A549 (cell line): ENCODE measurements around the gene HNF1A.

Experiments
- CEBPB ChIP-seq, 2 experiments: fragments of >200 bp in 1 of 2; sonication (Bioruptor Twin) in 1 of 2; formaldehyde crosslinking in 1 of 2; IDR thresholded peaks; 2 replicates each; pipeline ENCODE4 v1.6.1; 2012 to 2016
- CHD4 ChIP-seq: fragments of 200-600 bp; sonication (generic); IDR thresholded peaks from 2 replicates; pipeline ENCODE4 v1.6.1; 2016; ENCODE audit warnings: antibody characterized with exemption, mild to moderate bottlenecking, borderline replicate concordance
- POLR2A ChIP-seq: IDR thresholded peaks from 2 replicates; pipeline ENCODE4 v1.6.1; 2012; ENCODE audit warnings: mild to moderate bottlenecking, low read length

DNA sequence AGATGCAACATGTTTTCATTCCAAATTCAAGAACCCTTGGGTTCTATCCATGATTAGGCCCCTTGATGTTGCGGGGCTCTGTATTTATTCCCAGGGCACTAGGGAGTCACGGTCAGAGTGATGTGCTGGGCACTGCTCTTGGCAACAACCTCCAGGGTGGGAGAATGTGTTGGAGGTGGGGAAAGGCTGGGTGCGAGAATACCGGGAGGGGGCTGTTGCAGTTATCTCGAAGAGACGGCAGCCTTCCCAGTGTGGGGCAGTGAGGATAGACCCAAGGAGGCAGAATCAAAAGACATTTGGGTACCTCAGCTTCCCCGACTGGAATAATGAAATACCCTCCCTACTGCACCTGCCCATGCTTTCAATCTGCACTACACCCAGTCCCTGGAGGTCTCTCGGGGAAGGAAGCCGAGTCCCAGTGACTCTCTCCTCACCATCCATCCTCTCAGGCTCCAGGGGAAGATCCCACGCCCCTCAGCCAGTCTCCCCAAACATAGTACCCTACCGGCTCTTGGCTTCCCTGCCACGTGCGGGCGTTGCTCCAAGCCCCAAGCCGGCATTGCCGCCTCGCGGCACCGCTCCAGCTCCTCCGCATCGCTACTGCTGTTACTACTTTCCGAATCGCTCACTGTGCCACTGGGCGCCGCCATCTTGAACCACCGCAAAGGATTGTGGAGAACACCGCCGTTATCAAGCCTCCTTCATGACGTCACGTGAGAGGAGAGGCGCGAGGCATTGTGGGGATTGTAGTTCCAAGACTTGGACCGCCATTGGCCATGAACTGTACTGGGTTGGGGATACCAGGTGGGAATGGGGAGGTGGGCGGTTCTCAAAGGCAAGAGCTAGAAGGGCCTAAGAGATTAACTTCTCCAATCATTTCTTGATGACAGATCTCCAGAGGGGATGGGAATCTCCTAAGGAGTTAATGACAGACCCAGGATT, 37.8 kb downstream of the HNF1A start, which contains the start of gene C12orf43:
- TF ChIP-seq CHD4 = no peak
- no peak for TF ChIP-seq CEBPB (IDR thresholded peaks at IDR 0.05)
- TF ChIP-seq POLR2A = peak; percentile 76
